GM21447 (cell line): Measurements from ENCODE around the gene DDX52.
"Not testable (repeated sequence)": the region's sequence is repeated elsewhere in the genome, so short reads cannot be mapped to it uniquely, and the experiment has no call there.

Source experiments
- ATAC-seq: cut with Tn5 transposase; IDR thresholded peaks from one replicate; pipeline ENCODE4 v1.9.1; 2021; ENCODE audit not compliant: unreplicated experiment

Gene DDX52

DNA sequence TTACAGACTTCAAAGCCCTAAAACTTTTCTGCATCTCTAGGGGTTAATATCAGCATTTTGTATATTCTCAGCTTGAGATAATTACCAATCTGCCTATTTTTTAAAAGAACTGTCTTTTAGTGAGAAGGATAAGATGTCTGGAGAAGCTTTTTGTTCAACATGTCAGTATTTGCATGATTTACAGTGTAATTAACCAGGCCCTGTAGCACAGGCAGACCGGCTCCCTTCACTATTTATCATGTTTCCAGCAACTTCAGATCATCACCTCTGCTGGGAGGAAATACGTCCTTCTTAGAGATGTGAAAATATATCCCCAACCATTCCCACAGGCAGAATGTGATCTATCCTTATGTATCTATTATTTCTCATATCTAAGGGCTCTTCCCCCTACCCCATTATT, 8.6 kb upstream of the DDX52 start:
- ATAC-seq, result no peak

- ATAC-seq, result no peak
Measured at GRCh38 chr17:37650419-37651003, 7.3 kb upstream of the DDX52 start.

- ATAC-seq, result no peak
Measured at GRCh38 chr17:37648555-37648954, 5.3 kb upstream of the DDX52 start.

DNA sequence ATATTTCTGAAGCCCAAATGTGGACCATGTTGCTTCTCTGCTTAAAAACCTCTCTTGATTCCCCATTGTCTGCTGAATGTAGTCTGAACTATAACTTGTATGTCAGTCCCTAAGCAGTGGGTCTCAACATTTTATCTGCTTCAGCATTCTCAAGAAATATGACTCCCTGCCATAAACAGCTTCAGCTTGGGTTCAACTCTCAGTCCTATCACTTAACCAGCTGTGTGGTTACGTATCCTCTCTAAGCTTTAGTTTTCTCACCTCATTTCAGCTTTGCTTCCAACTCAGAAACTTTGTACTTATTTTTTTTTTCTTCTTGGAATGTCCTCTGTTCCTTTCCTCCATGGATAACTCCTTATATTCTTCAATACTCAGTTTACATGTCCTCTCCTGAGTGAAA, 4.6 kb upstream of the DDX52 start:
- no peak for ATAC-seq

DNA sequence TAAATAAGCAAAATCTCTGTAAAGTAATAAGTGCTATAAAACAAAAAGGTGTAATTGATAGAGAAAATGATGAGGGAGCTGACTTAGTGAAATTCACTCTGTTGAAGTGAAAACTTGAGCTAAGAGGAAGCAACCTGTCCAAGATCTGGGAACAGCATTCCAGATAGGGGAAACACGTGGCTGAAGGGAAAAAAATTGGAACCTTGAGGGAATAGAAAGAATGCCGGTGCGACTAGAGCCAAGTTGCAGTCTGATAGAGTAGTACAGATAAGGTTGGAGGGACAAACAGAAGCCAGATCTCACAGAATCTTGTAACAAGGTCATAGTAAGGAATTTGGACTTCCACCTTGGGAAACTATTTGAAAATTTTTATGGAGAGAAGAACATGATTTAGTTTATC, 623 bp upstream of the DDX52 start:
- no peak for ATAC-seq

DNA sequence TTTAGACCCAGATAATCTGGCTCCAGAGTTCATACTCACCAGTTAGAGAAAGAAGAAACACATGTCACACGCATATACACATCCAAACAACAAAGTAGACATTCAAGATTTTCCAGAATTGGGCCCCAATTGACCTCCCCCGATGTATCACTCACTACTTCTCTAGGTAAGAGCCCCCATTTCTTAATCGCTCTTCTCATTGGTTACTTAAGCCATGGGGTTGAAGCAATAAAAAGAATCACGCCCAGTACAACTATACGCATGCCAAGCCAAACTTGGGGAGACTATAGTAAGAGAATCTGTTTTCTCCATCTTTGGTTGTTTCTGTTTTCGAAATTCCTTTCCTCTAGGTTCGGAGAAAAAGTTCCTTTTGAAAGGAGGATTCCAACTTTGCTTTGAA, 565 bp downstream of the DDX52 start:
- ATAC-seq, result no peak

DNA sequence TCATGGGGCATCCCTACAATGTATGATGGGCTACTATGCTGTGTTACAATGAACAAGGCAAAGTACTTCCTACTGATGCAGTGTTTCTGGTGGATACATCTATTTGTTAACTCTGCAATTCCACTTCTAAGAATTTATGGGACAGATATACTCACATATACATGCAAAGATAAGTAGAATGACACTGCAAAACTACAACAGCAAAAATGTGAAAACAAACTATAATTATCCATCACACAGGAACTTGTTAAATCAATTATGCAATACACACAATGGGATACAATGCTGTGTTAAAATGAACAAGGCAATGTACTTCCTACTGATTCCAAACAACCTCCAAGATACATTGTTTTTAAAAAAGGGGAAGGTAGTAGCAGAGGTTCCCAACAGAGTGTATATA, 3.2 kb downstream of the DDX52 start:
- no peak for ATAC-seq

DNA sequence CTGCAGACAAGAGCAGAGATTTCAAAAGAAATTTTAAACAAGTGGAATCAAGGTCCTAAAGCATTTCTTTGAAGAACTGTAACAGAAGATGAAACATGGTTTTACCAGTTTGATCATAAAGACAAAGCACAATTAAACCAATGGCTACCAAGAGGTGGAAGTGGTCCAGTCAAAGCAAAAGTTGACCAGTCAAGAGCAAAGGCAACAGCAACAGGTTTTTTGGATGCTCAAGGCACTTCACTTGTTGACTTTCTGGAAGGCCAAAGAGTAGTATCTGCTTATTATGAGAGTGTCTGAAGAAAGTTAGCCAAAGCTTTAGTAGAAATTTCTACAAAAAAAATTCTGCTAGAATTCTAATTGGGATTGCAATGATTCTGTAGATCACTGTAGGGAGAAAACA, 5.3 kb downstream of the DDX52 start:
- no peak for ATAC-seq

DNA sequence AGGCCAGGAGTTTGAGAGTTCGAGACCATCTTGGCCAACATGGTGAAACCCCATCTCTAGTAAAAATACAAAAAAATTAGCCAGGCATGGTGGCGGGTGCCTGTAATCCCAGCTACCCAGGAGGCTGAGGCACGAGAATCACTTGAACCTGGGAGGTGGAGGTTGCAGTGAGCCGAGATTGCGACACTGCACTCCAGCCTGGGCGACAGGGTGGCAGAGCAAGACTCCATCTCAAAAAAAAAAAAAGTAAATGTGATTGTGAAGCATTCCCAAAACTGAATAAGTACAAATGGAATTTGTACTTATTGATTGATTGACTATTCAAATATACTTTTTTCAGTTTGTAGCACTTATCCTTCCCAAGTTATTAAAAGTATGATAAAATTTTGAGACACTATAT, 26.8 kb downstream of the DDX52 start:
- ATAC-seq, result not testable (repeated sequence)

GRCh38 chr17:37614823-37615222, 28.4 kb downstream of the DDX52 start:
- no peak for ATAC-seq

DNA sequence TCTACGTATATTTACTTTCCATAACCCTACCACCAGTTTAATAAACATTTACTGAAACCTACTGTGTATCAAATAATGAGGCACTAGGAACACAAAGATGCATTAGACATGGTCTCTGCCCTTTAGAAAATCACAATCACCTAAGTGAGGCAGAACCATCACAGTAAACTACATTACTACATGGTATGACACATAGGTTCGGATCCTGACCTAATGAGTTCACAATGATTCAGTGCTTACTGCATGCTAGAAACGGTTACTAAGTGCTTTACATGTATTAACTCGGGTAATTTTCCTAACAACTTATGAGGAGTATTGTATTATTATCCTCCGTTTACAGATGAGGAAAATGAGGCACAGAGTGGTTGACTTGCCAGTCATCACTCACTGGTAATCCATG, 28.9 kb downstream of the DDX52 start:
- no peak for ATAC-seq

DNA sequence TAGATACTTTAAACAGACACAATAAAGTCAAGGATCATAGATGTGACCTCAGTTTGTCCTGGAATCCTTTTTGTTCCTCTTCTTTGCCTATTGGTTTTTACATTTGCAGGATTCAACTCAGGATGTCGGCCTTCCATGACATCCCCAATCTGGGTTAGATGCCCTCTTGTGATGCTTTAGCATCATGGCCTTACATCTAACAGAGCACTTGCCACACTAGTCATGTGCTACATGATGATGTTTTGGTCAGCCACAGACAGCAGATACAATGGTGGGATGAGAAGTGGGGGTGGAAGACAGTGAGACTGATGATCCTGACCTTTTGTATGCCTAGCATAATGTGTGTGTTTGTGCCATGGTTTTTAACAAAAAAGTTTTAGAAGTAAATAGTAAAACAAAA, 32.3 kb downstream of the DDX52 start:
- no peak for ATAC-seq

- ATAC-seq, result not testable (repeated sequence)
Measured at GRCh38 chr17:37610041-37610420, 33.2 kb downstream of the DDX52 start.

DNA sequence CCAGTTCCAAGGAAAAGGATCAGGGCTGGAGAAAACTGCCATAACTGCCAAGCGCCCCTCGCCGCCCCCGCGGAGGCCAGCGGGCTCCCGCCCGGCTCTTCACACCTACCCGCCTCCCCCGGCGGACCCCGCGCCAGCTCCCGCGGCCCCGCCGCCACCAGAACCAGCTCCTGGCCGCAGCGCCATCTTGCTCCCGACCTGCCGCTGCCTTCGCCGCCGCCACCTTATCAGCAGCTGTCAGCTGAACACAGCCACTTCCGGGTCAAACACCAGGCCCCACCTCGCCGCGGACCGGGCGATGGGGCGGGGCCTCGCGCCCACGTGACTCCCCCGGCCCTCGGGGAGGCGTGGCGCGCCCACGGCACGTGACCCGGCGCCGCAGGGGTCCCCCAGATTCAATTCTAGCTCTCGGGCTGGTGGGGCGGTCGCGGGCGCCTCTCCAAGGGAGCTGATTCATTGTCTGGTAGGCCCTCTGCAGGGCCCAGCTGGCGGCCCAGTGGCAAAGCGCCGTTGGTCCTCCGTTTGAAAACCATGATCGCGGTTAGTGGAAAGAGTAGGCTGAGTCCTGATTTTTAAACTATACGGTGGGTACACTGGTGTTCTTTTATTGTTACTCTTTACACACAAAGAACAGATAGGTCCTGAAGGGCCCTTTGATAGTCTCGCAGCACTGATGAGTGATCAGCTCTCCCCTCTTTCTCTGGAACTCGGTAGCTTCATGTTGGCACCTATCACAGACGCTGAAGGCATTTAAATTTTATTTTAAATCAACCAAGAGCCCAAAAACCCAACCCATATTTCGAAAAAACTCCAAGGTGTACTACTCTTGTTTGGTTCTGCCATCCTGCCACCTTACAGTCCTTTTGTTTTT, 33.8 kb downstream of the DDX52 start, which contains the start of gene SYNRG:
Gene SYNRG, minus strand, starts transcription at position 249 of the 871 bp plus-strand sequence. Its CDS starts 63 bp downstream, at position 186.
- ATAC-seq, result peak; percentile 81

DNA sequence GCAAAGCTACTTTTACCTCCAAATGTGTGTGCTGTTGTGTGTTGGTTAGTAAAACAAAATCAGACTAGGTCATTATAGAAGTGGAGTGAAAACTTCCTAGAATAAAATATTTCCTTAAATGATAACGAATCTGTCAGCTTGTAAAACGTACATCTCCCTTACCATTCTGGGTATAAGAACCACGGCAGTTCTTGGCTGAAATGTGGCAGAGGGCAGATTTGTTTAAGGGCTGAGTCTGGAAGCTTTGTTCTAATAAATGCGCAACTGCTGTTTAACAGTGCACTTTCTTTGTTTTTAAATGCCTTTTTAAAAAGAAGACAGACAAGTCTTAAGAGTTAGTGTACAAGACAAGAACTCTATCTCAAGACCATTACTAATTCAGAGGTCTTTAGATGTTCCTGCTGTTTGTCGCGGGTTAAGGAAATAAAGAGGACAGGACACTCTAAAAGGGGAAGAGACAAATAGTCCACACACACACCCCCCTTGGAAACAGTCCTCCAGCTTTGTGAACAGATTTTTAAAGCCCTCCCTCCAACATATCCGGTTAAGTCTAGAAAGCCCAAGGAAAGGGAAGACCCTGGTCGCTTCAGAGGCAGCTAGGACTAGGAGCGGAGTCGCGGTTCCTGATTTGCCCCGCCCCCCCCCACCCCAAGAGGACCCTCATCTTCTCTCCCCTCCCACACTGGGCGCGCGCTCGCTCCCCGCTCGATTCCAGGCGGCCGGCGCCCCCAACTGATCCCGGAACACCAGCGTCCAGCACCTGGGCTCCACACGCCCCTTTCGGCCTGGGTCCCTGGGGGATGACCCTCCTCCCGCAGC, 34.7 kb downstream of the DDX52 start:
- peak; percentile 26 for ATAC-seq

GRCh38 chr17:37607637-37608331, 35.5 kb downstream of the DDX52 start:
- ATAC-seq, result no peak

DNA sequence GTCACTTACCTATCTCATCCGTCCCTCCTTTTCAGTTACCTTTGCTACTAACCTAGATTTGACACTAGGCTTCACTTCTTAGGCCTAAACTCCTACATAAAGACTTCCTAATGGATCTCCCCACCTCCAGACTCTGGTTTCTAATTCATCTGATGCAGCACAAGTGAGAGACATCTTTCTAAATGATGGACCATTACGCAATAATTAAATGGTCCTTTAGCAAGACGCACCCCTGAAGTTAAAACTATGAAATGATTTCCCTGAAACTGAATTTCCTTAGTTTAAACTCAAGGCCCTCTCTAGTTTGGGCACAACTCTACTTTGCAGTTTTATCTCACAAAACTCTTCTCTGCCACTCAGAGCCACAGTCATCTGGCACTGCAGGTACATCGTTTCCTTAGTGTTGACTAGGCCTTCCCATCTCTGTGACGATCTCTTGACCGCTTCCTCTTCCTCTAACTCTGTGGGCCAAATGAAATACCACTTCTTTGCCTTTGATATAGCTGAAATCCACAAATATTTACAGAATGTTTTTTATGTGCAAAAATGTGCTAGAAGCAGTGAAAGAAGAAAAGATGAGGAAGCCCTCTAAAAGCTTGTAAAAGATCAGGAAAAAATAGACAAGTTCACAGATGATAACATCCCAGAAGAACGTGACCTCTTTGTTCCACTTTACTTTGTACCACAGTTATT, 37.3 kb downstream of the DDX52 start:
- no peak for ATAC-seq

DNA sequence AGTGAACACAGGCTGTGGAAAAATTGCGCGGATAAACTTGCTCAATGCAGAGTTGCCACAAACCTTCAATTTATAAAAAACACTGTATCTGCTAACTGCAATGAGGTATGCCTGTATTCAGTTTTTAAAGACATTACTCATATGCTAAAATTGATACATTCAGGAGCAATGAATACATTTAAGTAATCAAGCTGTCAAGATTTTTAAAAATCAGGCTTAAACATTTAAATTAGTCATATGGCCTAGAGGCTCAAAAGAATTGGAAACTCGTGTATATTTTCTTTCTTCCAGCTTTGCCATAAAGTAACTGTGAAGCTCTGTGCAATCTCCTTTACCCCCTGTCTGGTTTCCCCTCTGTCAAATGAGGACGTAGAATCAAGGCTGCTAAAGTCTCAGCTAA, 38.2 kb downstream of the DDX52 start:
- ATAC-seq, result no peak

DNA sequence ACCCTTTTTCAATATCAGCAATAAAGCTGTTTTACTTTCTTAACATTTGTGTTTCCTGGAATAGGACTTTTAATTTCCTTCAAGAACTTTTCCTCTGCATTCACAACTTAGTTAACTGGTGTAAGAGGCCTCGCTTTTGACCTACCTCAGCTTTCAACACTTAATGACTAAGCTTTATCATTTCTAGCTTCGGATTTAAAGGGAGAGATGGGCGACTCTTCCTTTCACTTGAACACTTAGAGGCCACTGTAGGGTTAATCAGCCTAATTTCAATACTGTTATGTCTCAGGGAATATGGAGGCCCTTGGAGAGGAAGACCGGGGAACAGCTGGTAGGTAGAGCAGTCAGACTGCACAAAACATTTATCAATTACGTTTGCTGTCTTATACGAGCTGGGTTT, 38.7 kb downstream of the DDX52 start:
- no peak for ATAC-seq

- no peak for ATAC-seq
Measured at GRCh38 chr17:37598145-37598544, 45.1 kb downstream of the DDX52 start.

GRCh38 chr17:37592291-37592690, 51.0 kb downstream of the DDX52 start:
- no peak for ATAC-seq
